Measurements from ENCODE around the gene GP1BA. TPM values are rescaled to one million over a fixed set of nuclear protein-coding genes. Genes with fewer than 3 reads are reported as not detected.

The GP1BA gene
- total and polyA plus RNA-seq, 2 of the 8 experiments (the other 6 are each of a cell fraction or from before 2014, with no cell fraction given): not detected

DNA sequence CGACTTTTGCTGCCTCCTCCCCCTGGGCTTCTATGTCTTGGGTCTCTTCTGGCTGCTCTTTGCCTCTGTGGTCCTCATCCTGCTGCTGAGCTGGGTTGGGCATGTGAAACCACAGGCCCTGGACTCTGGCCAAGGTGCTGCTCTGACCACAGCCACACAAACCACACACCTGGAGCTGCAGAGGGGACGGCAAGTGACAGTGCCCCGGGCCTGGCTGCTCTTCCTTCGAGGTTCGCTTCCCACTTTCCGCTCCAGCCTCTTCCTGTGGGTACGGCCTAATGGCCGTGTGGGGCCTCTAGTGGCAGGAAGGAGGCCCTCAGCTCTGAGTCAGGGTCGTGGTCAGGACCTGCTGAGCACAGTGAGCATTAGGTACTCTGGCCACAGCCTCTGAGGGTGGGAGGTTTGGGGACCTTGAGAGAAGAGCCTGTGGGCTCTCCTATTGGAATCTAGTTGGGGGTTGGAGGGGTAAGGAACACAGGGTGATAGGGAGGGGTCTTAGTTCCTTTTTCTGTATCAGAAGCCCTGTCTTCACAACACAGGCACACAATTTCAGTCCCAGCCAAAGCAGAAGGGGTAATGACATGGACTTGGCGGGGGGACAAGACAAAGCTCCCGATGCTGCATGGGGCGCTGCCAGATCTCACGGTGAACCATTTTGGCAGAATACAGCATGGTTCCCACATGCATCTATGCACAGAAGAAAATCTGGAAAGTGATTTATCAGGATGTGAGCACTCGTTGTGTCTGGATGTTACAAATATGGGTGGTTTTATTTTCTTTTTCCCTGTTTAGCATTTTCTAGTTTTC lies 2.3 kb downstream of the GP1BA start (continued):
- TF ChIP-seq, protein P1, sequence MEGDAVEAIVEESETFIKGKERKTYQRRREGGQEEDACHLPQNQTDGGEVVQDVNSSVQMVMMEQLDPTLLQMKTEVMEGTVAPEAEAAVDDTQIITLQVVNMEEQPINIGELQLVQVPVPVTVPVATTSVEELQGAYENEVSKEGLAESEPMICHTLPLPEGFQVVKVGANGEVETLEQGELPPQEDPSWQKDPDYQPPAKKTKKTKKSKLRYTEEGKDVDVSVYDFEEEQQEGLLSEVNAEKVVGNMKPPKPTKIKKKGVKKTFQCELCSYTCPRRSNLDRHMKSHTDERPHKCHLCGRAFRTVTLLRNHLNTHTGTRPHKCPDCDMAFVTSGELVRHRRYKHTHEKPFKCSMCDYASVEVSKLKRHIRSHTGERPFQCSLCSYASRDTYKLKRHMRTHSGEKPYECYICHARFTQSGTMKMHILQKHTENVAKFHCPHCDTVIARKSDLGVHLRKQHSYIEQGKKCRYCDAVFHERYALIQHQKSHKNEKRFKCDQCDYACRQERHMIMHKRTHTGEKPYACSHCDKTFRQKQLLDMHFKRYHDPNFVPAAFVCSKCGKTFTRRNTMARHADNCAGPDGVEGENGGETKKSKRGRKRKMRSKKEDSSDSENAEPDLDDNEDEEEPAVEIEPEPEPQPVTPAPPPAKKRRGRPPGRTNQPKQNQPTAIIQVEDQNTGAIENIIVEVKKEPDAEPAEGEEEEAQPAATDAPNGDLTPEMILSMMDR (IDR thresholded peaks at IDR 0.05; ENCODE audit: control extremely low read depth in 1 of 3, insufficient read depth in 1 of 3, low read depth in 1 of 3, low read length in 3 of 3): peak; percentile 15 to 55 (median 51)
